MCF 10A (cell line): Measurements from ENCODE around the gene NANOS2. TPM values are rescaled to one million over a fixed set of nuclear protein-coding genes. Genes with fewer than 3 reads are reported as not detected.

Experiments used
- BruUV-seq: library from RNA; stranded (reverse); fragments of 400-500 nt; replicated peaks from 2 replicates; lab custom pipeline; 2021; lab: Mats Ljungman, UMichigan
- CTCF ChIA-PET: fragments of 300-600 bp; sonication (Branson Sonifier 250); formaldehyde crosslinking; extraction: SDS; loops from one replicate; lab custom pipeline; 2021; ENCODE audit warnings: antibody characterized with exemption, inconsistent platforms; lab: Yijun Ruan, JAX
- POLR2A ChIA-PET: fragments of 300-600, 350-650 bp; sonication (Branson Sonifier 250); formaldehyde crosslinking; extraction: SDS; loops from one replicate; lab custom pipeline; 2020; ENCODE audit warnings: antibody characterized with exemption, inconsistent platforms; lab: Yijun Ruan, JAX
- DNase-seq: peaks from one replicate; pipeline ENCODE4 v3.0.0-alpha.2; 2018; ENCODE audit not compliant: unreplicated experiment
- H3K27ac Mint-ChIP-seq: one replicate; pipeline ENCODE4 v1.8.0; 2022; ENCODE audit warnings: mild to moderate bottlenecking, low read depth, mixed read lengths; ENCODE audit not compliant: unreplicated experiment
- H3K27me3 Mint-ChIP-seq: one replicate; pipeline ENCODE4 v1.8.0; 2022; ENCODE audit warnings: mixed read lengths; ENCODE audit not compliant: insufficient read depth, unreplicated experiment
- H3K36me3 Mint-ChIP-seq: one replicate; pipeline ENCODE4 v1.8.0; 2022; ENCODE audit warnings: mild to moderate bottlenecking, moderate library complexity, mixed read lengths; ENCODE audit not compliant: insufficient read depth, unreplicated experiment
- H3K4me1 Mint-ChIP-seq: one replicate; pipeline ENCODE4 v1.8.0; 2022; ENCODE audit warnings: mixed read lengths; ENCODE audit not compliant: insufficient read depth, unreplicated experiment
- H3K4me3 Mint-ChIP-seq: one replicate; pipeline ENCODE4 v1.8.0; 2022; ENCODE audit warnings: mild to moderate bottlenecking, moderate library complexity, mixed read lengths; ENCODE audit not compliant: unreplicated experiment
- H3K9me3 Mint-ChIP-seq: one replicate; pipeline ENCODE4 v1.8.0; 2022; ENCODE audit warnings: mixed read lengths; ENCODE audit not compliant: unreplicated experiment
- intact Hi-C: fragments of 100-400 bp; cut with micrococcal nuclease; formaldehyde crosslinking; loops from 2 replicates; pipeline ENCODE4 v1.14.1; 2022
- total RNA-seq: library from RNA; stranded (reverse); gene quantifications from 2 replicates; pipeline ENCODE4 v1.2.3, GENCODE V29; 2022
- TF ChIP-seq, protein P1 (sequence below): fragments of 200-600 bp; IDR thresholded peaks from one replicate; pipeline ENCODE4 v1.8.0; 2022; ENCODE audit warnings: antibody characterized with exemption, mild to moderate bottlenecking; ENCODE audit not compliant: unreplicated experiment

The NANOS2 gene
- total RNA-seq, 1 experiment from 2014 or later = not detected

DNA sequence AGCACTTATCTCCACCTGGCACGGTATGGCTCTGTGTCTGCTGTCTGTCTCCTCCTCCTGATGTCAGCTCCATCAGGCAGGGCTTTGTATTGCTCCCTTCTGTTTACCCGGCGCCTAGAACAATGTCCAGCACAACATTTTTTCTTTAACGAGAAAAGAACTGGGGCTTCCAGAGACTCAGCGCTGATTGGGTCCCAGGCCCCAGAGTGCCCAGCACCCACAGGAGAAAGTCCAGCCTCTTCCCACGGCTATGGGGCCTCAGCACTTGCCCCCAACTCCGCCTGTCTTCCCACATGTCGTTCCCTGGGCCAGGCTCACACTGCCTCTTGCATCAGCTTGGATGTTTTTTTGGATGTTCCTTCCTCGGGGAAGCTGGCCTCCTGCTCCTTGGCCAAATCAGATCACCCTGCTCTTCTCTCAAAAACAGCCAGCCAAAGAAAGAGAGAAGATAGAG lies 19.0 kb downstream of the NANOS2 start:
- peaks cover 6% of the 10 kb centered on the region for H3K4me1 Mint-ChIP-seq
- TF ChIP-seq, protein P1, sequence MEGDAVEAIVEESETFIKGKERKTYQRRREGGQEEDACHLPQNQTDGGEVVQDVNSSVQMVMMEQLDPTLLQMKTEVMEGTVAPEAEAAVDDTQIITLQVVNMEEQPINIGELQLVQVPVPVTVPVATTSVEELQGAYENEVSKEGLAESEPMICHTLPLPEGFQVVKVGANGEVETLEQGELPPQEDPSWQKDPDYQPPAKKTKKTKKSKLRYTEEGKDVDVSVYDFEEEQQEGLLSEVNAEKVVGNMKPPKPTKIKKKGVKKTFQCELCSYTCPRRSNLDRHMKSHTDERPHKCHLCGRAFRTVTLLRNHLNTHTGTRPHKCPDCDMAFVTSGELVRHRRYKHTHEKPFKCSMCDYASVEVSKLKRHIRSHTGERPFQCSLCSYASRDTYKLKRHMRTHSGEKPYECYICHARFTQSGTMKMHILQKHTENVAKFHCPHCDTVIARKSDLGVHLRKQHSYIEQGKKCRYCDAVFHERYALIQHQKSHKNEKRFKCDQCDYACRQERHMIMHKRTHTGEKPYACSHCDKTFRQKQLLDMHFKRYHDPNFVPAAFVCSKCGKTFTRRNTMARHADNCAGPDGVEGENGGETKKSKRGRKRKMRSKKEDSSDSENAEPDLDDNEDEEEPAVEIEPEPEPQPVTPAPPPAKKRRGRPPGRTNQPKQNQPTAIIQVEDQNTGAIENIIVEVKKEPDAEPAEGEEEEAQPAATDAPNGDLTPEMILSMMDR = no peak
- intact Hi-C loops = no loop called here
- H3K4me3 Mint-ChIP-seq = no peak overlapping the region
- peaks cover 53% of the 10 kb centered on the region for H3K36me3 Mint-ChIP-seq
- no peak overlapping the region for H3K27ac Mint-ChIP-seq
- DNase-seq = no peak
- no peaks in the 10 kb centered on the region for H3K27me3 Mint-ChIP-seq
- CTCF ChIA-PET = interaction anchor here (2.3 kb wide), 1 partner anchor 12 kb away, joined by 9 read pairs; no protein-coding TSS in a partner anchor
- no TSS peak for BruUV-seq
- no peaks in the 10 kb centered on the region for H3K9me3 Mint-ChIP-seq
- POLR2A ChIA-PET = interaction anchor here (0.8 kb wide), 1 partner anchor 9 kb away, joined by 5 read pairs; the partner anchor contains the start of gene IRF2BP1

DNA sequence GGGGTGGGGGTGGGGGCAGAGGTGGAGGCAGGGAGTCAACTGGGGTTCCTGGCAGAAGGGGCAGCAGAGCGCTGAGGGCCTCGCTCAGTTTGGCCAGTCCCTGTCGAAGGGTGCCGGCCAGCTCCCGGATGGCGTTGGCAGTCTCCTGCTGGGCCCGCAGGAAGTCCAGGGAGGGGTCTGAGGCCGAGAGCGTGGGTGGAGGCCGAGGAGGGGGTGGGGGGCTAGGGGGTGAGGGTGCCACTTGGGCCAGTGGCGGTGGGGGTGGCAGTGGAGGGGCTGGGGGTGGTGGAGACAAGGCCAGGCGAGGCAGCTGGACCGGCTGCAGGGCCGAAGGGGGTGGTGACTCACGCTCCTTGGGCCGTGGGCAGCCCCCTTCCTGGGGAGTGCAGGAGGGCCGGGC lies 23.7 kb downstream of the NANOS2 start:
- Mint-ChIP-seq H3K9me3 (no peaks in the 10 kb centered on the region), H3K4me3 (no peak overlapping the region), H3K4me1 (peaks cover 3% of the 10 kb centered on the region), H3K27me3 (no peaks in the 10 kb centered on the region), H3K27ac (no peak overlapping the region), H3K36me3 (peaks cover 25% of the 10 kb centered on the region)
- intact Hi-C loops = no loop called here
- POLR2A ChIA-PET = interaction anchor here (0.6 kb wide), 1 partner anchor 410 kb away, joined by 3 read pairs; no protein-coding TSS in a partner anchor
- no TSS peak for BruUV-seq
- no peak for DNase-seq
- TF ChIP-seq, protein P1 = no peak
- CTCF ChIA-PET = interaction anchor here (1.7 kb wide), 1 partner anchor 11 kb away, joined by 8 read pairs; the partner anchor contains the start of gene MYPOP

DNA sequence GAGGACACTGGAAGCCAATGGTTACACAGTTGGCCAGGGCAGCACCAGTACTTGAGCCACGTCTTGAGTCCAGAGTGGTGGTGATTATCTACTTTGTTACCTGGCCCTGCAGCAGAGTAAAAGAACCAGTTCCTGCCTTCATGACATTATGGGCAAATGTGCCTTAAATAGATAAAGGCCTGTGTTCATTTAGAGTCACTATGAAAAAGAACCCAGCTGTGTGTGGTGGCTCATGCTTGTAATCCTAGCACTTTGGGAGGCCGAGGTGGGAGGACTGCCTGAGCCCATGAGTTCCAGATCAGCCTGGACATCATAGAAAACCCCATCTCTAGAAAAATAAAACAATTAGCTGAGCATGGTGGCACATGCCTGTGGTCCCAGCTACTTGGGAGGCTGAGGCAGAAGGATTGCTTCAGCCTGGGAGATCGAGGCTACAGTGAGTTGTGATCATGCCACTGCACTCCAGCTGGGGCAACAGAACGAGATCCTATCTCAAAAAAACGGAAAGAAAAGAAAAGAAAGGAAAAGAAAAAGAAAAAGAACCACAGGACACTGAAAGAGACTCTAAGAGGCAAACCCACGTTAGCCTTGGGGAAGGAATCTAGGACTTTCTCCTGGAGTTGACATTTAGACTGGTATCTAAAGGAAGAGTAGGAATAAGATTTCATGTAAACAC lies 25.2 kb downstream of the NANOS2 start:
- TF ChIP-seq, protein P1 = no peak
- ChIA-PET CTCF (interaction anchor here (0.6 kb wide), 1 partner anchor 40 kb away, joined by 4 read pairs; no protein-coding TSS in a partner anchor), POLR2A (no interaction called here)
- Mint-ChIP-seq H3K4me1 (peaks cover 3% of the 10 kb centered on the region), H3K27ac (no peak overlapping the region), H3K9me3 (no peaks in the 10 kb centered on the region), H3K27me3 (no peaks in the 10 kb centered on the region), H3K4me3 (no peak overlapping the region), H3K36me3 (peaks cover 18% of the 10 kb centered on the region)
- BruUV-seq = no TSS peak
- intact Hi-C loops = loop anchor here (10.0 kb wide), 1 partner anchor 105 kb away; the partner anchor contains the start of gene CCDC61
- DNase-seq = no peak

DNA sequence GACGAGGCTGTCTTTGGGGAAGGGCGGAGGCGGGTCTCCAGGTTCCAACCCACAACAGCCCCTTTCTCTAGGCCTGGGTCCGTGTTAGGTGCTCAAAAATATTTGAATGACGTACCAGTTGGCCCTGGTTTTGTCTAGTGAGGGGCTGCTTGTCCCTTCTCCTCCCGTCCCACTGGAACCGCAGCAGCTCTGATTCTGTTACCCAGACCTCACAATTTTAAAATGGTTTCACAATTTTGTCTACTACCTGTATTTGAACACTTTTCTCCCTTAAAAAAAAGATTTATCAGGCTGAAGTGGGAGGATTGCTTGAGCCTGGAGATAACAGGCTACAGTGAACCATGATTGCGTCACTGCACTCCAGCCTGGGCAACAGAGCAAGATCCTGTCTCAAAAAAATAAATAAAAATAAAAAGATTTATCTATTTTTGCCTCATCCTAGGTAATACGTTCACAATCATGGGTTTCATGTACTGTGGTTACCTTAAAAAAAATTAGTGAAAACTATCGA lies 27.3 kb downstream of the NANOS2 start:
- no peaks in the 10 kb centered on the region for H3K9me3 Mint-ChIP-seq
- ChIA-PET POLR2A (interaction anchor here (1.5 to 4.0 kb wide), 8 partner anchors 15 to 133 kb away, joined by 3 to 46 read pairs (median 10); partner anchors contain the start of genes CCDC61, MYPOP, SIX5 and SYMPK), CTCF (no interaction called here)
- peak overlapping the region; percentile 97 for H3K4me3 Mint-ChIP-seq
- intact Hi-C loops = loop anchor here (10.0 kb wide), 1 partner anchor 108 kb away; the partner anchor contains the start of gene CCDC61
- no peak for DNase-seq
- peak overlapping the region; percentile 98 for H3K27ac Mint-ChIP-seq
- peaks cover 10% of the 10 kb centered on the region for H3K4me1 Mint-ChIP-seq
- TF ChIP-seq, protein P1 = no peak
- peaks cover 18% of the 10 kb centered on the region for H3K36me3 Mint-ChIP-seq
- H3K27me3 Mint-ChIP-seq = no peaks in the 10 kb centered on the region
- TSS peak; percentile 95 for BruUV-seq
